PC-3 (cell line): ENCODE measurements around the gene TCF12. TPM values are rescaled to one million over a fixed set of nuclear protein-coding genes. Genes with fewer than 3 reads are reported as not detected.

Experiments used
- ATAC-seq: fragments of 200-7000 bp; cut with Tn5 transposase; 2 replicates; pipeline ENCODE4 v1.9.1; 2020; ENCODE audit warnings: mild to moderate bottlenecking, moderate library complexity
- BruUV-seq: library from RNA; stranded (reverse); fragments of 400-500 nt; replicated peaks from 2 replicates; lab custom pipeline; 2021; lab: Mats Ljungman, UMichigan
- CTCF ChIA-PET: fragments of 300-600 bp; sonication (Branson Sonifier 250); formaldehyde crosslinking; loops from one replicate; lab custom pipeline; 2022; ENCODE audit warnings: antibody characterized with exemption; lab: Charles Lee
- POLR2A ChIA-PET: fragments of 300-600 bp; sonication (Branson Sonifier 250); formaldehyde crosslinking; loops from one replicate; lab custom pipeline; 2022; ENCODE audit warnings: antibody characterized with exemption; ENCODE audit not compliant: unreplicated experiment; lab: Charles Lee
- DNase-seq: peaks from one replicate; pipeline ENCODE4 v3.0.0-alpha.2; 2015
- H2AFZ ChIP-seq: fragments of 300-600 bp; sonication (generic); 2 replicates; pipeline ENCODE4 v1.6.0; 2016; ENCODE audit warnings: antibody characterized with exemption, low read length
- H3F3A ChIP-seq: fragments of 300-600 bp; sonication (generic); one replicate; pipeline ENCODE4 v1.6.0; 2017; ENCODE audit warnings: antibody characterized with exemption, low read length, control low read depth, mild to moderate bottlenecking; ENCODE audit not compliant: unreplicated experiment
- H3K27ac ChIP-seq: fragments of 300-600 bp; sonication (generic); 2 replicates; pipeline ENCODE4 v1.5.1; 2016; ENCODE audit warnings: mild to moderate bottlenecking, low read length
- H3K27me3 ChIP-seq: fragments of 300-600 bp; sonication (generic); 2 replicates; pipeline ENCODE4 v1.6.1; 2016; ENCODE audit warnings: low read length, mixed read lengths
- H3K36me3 ChIP-seq: fragments of 300-600 bp; sonication (generic); 2 replicates; pipeline ENCODE4 v1.6.1; 2016; ENCODE audit warnings: low read depth, mixed run types, low read length, mixed read lengths
- H3K4me1 ChIP-seq: fragments of 300-600 bp; sonication (generic); 2 replicates; pipeline ENCODE4 v1.5.1; 2016; ENCODE audit warnings: low read length; ENCODE audit not compliant: insufficient read depth
- H3K4me2 ChIP-seq: fragments of 300-600 bp; sonication (generic); 2 replicates; pipeline ENCODE4 v1.6.0; 2016; ENCODE audit warnings: low read length
- H3K4me3 ChIP-seq: fragments of 300-600 bp; sonication (generic); 2 replicates; pipeline ENCODE4 v1.5.1; 2016; ENCODE audit warnings: mild to moderate bottlenecking, low read length, mixed read lengths
- H3K79me2 ChIP-seq: fragments of 300-600 bp; sonication (generic); 2 replicates; pipeline ENCODE4 v1.6.1; 2017; ENCODE audit warnings: low read length, mixed read lengths
- H3K9ac ChIP-seq: fragments of 300-600 bp; sonication (generic); 2 replicates; pipeline ENCODE4 v1.6.0; 2016; ENCODE audit warnings: mild to moderate bottlenecking, low read length
- H3K9me2 ChIP-seq: fragments of 300-600 bp; sonication (generic); replicated peaks from 2 replicates; pipeline ENCODE4 v1.6.1; 2016; ENCODE audit warnings: mixed run types, low read length, mixed read lengths
- H3K9me3 ChIP-seq: fragments of 300-600 bp; sonication (generic); 2 replicates; pipeline ENCODE4 v1.6.1; 2016; ENCODE audit warnings: low read length, mixed read lengths
- H4K20me1 ChIP-seq: fragments of 300-600 bp; sonication (generic); 2 replicates; pipeline ENCODE4 v1.6.1; 2016; ENCODE audit warnings: low read length, mixed read lengths
- EZH2 ChIP-seq: fragments of 300-600 bp; sonication (generic); IDR thresholded peaks from one replicate; pipeline ENCODE4 v1.6.1; 2017; ENCODE audit warnings: antibody characterized with exemption, mild to moderate bottlenecking, low read length; ENCODE audit not compliant: unreplicated experiment
- EZH2phosphoT487 ChIP-seq: fragments of 300-600 bp; sonication (generic); IDR thresholded peaks from 2 replicates; pipeline ENCODE4 v1.6.1; 2018; ENCODE audit warnings: mild to moderate bottlenecking, antibody characterized with exemption, low read length, borderline replicate concordance
- intact Hi-C: fragments of 100-400 bp; cut with micrococcal nuclease; formaldehyde crosslinking; loops from 2 replicates; pipeline ENCODE4 v1.9.0; 2023
- total RNA-seq: library from RNA; depleted of rRNA; stranded (reverse); fragments of >200 nt; gene quantifications from 2 replicates; pipeline ENCODE4 v1.2.3, GENCODE V29; 2014
- TF ChIP-seq, protein P1 (sequence below): fragments of 300-600 bp; sonication (generic); conservative IDR thresholded peaks from 2 replicates; pipeline ENCODE4 v1.5.1; 2017; ENCODE audit warnings: antibody characterized with exemption, low read depth, mild to moderate bottlenecking, low read length

The TCF12 gene
- total RNA-seq, 1 experiment from 2014 or later, result 103 TPM

DNA sequence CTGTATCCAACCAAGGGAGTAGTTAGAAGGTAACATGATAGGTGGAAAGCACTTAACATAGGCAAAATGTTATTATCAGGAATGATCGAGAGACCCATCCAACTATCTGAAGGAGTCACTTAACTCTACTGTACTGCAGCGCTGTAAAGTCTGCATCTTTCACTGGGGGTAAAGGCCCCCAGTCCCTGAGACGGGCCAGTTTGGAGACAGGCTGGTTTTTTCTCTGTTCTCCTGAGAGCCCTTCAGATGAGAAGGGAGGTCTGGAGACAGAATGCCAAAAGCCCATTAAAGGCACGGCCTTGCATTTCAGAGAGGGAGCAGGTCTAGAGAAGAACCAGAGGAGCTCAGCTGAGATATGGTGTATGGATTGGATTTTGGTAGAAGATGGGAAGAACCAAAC lies 386.6 kb downstream of the TCF12 start:
- DNase-seq, result no peak
- Histone ChIP-seq H3K4me1 (peaks cover 12% of the 10 kb centered on the region), H3K4me2 (no peak overlapping the region), H3F3A (no peaks in the 10 kb centered on the region), H3K79me2 (no peaks in the 10 kb centered on the region), H3K9ac (no peak overlapping the region), H4K20me1 (no peaks in the 10 kb centered on the region), H3K4me3 (no peak overlapping the region), H3K27me3 (no peaks in the 10 kb centered on the region), H3K27ac (no peak overlapping the region), H3K36me3 (no peaks in the 10 kb centered on the region; the same call in 1 of the 2 replicates), H2AFZ (no peak overlapping the region), H3K9me2 (no peaks in the 10 kb centered on the region), H3K9me3 (no peaks in the 10 kb centered on the region)
- TF ChIP-seq EZH2 (no peak), EZH2phosphoT487 (no peak)
- TF ChIP-seq, protein P1, sequence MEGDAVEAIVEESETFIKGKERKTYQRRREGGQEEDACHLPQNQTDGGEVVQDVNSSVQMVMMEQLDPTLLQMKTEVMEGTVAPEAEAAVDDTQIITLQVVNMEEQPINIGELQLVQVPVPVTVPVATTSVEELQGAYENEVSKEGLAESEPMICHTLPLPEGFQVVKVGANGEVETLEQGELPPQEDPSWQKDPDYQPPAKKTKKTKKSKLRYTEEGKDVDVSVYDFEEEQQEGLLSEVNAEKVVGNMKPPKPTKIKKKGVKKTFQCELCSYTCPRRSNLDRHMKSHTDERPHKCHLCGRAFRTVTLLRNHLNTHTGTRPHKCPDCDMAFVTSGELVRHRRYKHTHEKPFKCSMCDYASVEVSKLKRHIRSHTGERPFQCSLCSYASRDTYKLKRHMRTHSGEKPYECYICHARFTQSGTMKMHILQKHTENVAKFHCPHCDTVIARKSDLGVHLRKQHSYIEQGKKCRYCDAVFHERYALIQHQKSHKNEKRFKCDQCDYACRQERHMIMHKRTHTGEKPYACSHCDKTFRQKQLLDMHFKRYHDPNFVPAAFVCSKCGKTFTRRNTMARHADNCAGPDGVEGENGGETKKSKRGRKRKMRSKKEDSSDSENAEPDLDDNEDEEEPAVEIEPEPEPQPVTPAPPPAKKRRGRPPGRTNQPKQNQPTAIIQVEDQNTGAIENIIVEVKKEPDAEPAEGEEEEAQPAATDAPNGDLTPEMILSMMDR, result no peak
- intact Hi-C loops, result loop anchor here (5.0 to 10.0 kb wide), 3 partner anchors 88 to 813 kb away; no protein-coding TSS in a partner anchor
- ATAC-seq, result no peak
- BruUV-seq, result no TSS peak
- ChIA-PET POLR2A (no interaction called here), CTCF (interaction anchor here (0.5 kb wide), 1 partner anchor 95 kb away, joined by 3 read pairs; no protein-coding TSS in a partner anchor)

DNA sequence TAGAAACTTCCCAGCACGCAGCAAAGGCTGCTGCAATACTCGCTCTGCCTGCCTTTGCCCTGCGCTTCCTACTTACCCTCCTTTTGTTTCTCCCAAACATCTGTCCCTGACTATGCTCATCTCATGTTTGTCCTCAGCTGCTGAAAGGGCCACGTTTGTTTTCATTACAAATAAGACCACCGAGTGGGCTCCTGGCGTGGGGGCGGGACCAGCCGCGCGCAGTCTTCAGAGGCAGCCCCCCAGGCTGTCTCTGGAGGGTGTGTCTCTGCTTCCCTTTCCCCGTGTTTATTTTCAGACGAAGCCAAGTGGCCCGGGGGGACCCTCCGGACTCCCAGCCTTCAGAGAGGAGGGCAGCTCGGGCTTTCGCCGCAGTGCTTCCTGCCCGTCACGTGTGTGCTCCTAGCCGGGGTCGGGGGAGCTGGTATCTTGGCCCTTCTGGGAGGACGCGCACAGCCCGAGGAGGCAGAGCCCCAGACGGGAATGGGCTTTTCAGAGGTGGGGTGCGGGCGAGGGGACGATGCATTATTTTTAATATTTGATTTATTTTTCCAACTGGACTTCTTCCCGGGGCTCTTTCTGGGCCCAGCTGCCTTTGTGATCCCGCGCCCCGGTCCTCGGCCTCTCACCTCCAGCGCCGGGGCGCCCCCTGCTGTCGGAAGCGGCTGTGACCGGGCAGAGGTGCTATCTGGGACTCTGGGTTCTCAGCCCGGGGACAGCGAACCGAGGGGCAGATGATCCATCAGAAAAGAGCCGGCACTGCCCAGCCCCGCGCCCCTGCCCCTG lies 387.9 kb downstream of the TCF12 start:
- CTCF ChIA-PET, result interaction anchor here (0.7 kb wide), 1 partner anchor 478 kb away, joined by 3 read pairs; no protein-coding TSS in a partner anchor
- no peaks in the 10 kb centered on the region for H3K27me3 ChIP-seq
- no peaks in the 10 kb centered on the region for H3K9me2 ChIP-seq
- peak overlapping the region; percentile 57; the same call in 1 of the 2 replicates for H3K4me3 ChIP-seq
- peaks cover 12% of the 10 kb centered on the region for H3K4me1 ChIP-seq
- no peaks in the 10 kb centered on the region for H3F3A ChIP-seq
- H3K9me3 ChIP-seq, result no peaks in the 10 kb centered on the region
- H3K4me2 ChIP-seq, result peak overlapping the region; percentile 85
- H3K27ac ChIP-seq, result no peak overlapping the region
- ATAC-seq (peak; percentile 76), DNase-seq (peak; percentile 66)
- H3K36me3 ChIP-seq, result no peaks in the 10 kb centered on the region; the same call in 1 of the 2 replicates
- no peaks in the 10 kb centered on the region for H3K79me2 ChIP-seq
- H4K20me1 ChIP-seq, result no peaks in the 10 kb centered on the region
- POLR2A ChIA-PET, result no interaction called here
- peak overlapping the region; percentile 71 for H2AFZ ChIP-seq
- TF ChIP-seq, protein P1, result peak; percentile 77
- no peak for TF ChIP-seq EZH2phosphoT487
- intact Hi-C loops, result loop anchor here (5.0 to 10.0 kb wide), 3 partner anchors 89 to 814 kb away; no protein-coding TSS in a partner anchor
- no peak overlapping the region for H3K9ac ChIP-seq
- BruUV-seq, result no TSS peak

DNA sequence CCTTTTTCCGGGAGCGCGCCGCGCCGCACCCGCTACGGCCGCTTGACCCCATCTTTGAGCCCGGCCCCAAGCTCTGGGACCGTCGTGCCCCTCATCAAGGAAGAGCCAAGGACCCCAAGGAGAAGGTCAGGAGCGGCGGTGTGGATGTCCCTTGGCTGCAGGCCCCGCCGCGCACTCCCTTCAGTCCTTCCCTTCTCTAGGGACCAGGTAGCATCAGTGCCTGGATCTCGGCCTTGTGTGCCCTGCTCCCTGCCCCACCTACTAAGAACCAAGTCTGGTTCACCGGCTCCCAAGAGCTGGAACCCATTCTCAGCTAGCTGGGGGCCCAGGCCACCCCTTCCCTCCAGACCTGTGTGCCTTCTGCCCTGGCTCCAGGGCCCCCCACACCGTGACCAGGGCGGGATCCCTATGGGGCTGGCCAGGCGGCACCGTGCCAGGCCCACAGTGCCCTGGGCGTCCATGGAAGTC lies 388.5 kb downstream of the TCF12 start:
- peak overlapping the region; percentile 85 for H3K4me2 ChIP-seq
- peaks cover 12% of the 10 kb centered on the region for H3K4me1 ChIP-seq
- BruUV-seq, result no TSS peak
- no peaks in the 10 kb centered on the region; the same call in 1 of the 2 replicates for H3K36me3 ChIP-seq
- no peaks in the 10 kb centered on the region for H3K9me2 ChIP-seq
- DNase-seq (no peak), ATAC-seq (peak; percentile 21)
- no peak overlapping the region for H3K27ac ChIP-seq
- intact Hi-C loops, result loop anchor here (1.0 to 10.0 kb wide), 4 partner anchors 90 to 815 kb away; no protein-coding TSS in a partner anchor
- no peaks in the 10 kb centered on the region for H4K20me1 ChIP-seq
- peak overlapping the region; percentile 57; the same call in 1 of the 2 replicates for H3K4me3 ChIP-seq
- no peaks in the 10 kb centered on the region for H3F3A ChIP-seq
- peak overlapping the region; percentile 71 for H2AFZ ChIP-seq
- no peaks in the 10 kb centered on the region for H3K27me3 ChIP-seq
- H3K9ac ChIP-seq, result no peak overlapping the region
- POLR2A ChIA-PET, result no interaction called here
- CTCF ChIA-PET, result no interaction called here
- TF ChIP-seq, protein P1, result 0 out of 2 replicates have a peak, but pooled peaks have one; percentile 16
- TF ChIP-seq EZH2phosphoT487 (no peak), EZH2 (no peak)
- no peaks in the 10 kb centered on the region for H3K79me2 ChIP-seq
- H3K9me3 ChIP-seq, result no peaks in the 10 kb centered on the region
